Activated T-helper 2 cell treated with anti-CD3 and anti-CD28 coated beads, Interferon-gamma antibody, Interleukin-2, Interleukin-4, amounts not matched to agents 10 μg/mL and 5 μg/mL and 100 μg/mL, durations not matched to agents 14 hours and 24 hours and 36 hours (primary cell): ENCODE data around the gene SMYD3. TPM values are rescaled to one million over a fixed set of nuclear protein-coding genes. Genes with fewer than 3 reads are reported as not detected.

Experiments used
- DNase-seq: peaks from one replicate; pipeline ENCODE4 v3.0.0; 2021; ENCODE audit warnings: low spot score
- H3K27ac Mint-ChIP-seq: one replicate; pipeline ENCODE4 v1.8.0; 2021; ENCODE audit warnings: mixed read lengths
- H3K27me3 Mint-ChIP-seq: one replicate; pipeline ENCODE4 v1.8.0; 2021; ENCODE audit warnings: low read depth, mixed read lengths
- H3K36me3 Mint-ChIP-seq: one replicate; pipeline ENCODE4 v1.8.0; 2021; ENCODE audit warnings: low read depth, mixed read lengths
- H3K4me1 Mint-ChIP-seq: one replicate; pipeline ENCODE4 v1.8.0; 2021; ENCODE audit warnings: low read depth, mixed read lengths
- H3K4me3 Mint-ChIP-seq: one replicate; pipeline ENCODE4 v1.8.0; 2021; ENCODE audit warnings: low read depth, mild to moderate bottlenecking, moderate library complexity, mixed read lengths
- H3K9me3 Mint-ChIP-seq: one replicate; pipeline ENCODE4 v1.8.0; 2021; ENCODE audit warnings: mixed read lengths
- intact Hi-C: fragments of 100-400 bp; cut with micrococcal nuclease; formaldehyde crosslinking; loops from one replicate; pipeline ENCODE4 v1.15.1; 2023
- total RNA-seq: library from RNA; stranded (reverse); gene quantifications from 2 replicates; pipeline ENCODE4 v1.2.3, GENCODE V29; 2022

The SMYD3 gene
- total RNA-seq, 1 donor from 2014 or later: 24.1 TPM

GRCh38 chr1:246165826-246166709 is 341.0 kb downstream of the SMYD3 start:
- Mint-ChIP-seq H3K9me3 (no peaks in the 10 kb centered on the region), H3K4me3 (no peak overlapping the region), H3K36me3 (no peaks in the 10 kb centered on the region), H3K27me3 (no peaks in the 10 kb centered on the region), H3K27ac (no peak overlapping the region), H3K4me1 (peaks cover 5% of the 10 kb centered on the region)
- intact Hi-C loops: no loop called here
- DNase-seq: no peak

- H3K4me1 Mint-ChIP-seq: peaks cover 5% of the 10 kb centered on the region
- H3K4me3 Mint-ChIP-seq: no peak overlapping the region
- H3K27me3 Mint-ChIP-seq: no peaks in the 10 kb centered on the region
- H3K27ac Mint-ChIP-seq: no peak overlapping the region
- H3K9me3 Mint-ChIP-seq: no peaks in the 10 kb centered on the region
- intact Hi-C loops: no loop called here
- H3K36me3 Mint-ChIP-seq: no peaks in the 10 kb centered on the region
- no peak for DNase-seq
These were observed 342.3 kb downstream of the SMYD3 start for GRCh38 chr1:246164764-246165163.

- Mint-ChIP-seq H3K4me1 (peaks cover 5% of the 10 kb centered on the region), H3K27me3 (no peaks in the 10 kb centered on the region), H3K27ac (no peak overlapping the region), H3K9me3 (no peaks in the 10 kb centered on the region), H3K36me3 (no peaks in the 10 kb centered on the region), H3K4me3 (no peak overlapping the region)
- intact Hi-C loops: no loop called here
- DNase-seq: no peak
These were observed 344.5 kb downstream of the SMYD3 start for GRCh38 chr1:246162560-246162959.

GRCh38 chr1:246161626-246162025 is 345.5 kb downstream of the SMYD3 start:
- intact Hi-C loops: no loop called here
- H3K9me3 Mint-ChIP-seq: no peaks in the 10 kb centered on the region
- no peak overlapping the region for H3K4me3 Mint-ChIP-seq
- no peak for DNase-seq
- no peaks in the 10 kb centered on the region for H3K36me3 Mint-ChIP-seq
- peaks cover 5% of the 10 kb centered on the region for H3K4me1 Mint-ChIP-seq
- H3K27me3 Mint-ChIP-seq: no peaks in the 10 kb centered on the region
- H3K27ac Mint-ChIP-seq: no peak overlapping the region

- H3K4me3 Mint-ChIP-seq: no peak overlapping the region
- no peak overlapping the region for H3K27ac Mint-ChIP-seq
- intact Hi-C loops: no loop called here
- H3K27me3 Mint-ChIP-seq: no peaks in the 10 kb centered on the region
- H3K9me3 Mint-ChIP-seq: no peaks in the 10 kb centered on the region
- no peak for DNase-seq
- H3K4me1 Mint-ChIP-seq: peaks cover 5% of the 10 kb centered on the region
- H3K36me3 Mint-ChIP-seq: no peaks in the 10 kb centered on the region
These were observed 346.2 kb downstream of the SMYD3 start for GRCh38 chr1:246160905-246161304.

GRCh38 chr1:246160374-246160773 is 346.7 kb downstream of the SMYD3 start:
- intact Hi-C loops: no loop called here
- Mint-ChIP-seq H3K9me3 (no peaks in the 10 kb centered on the region), H3K4me3 (no peak overlapping the region), H3K4me1 (peaks cover 5% of the 10 kb centered on the region), H3K27ac (no peak overlapping the region), H3K36me3 (no peaks in the 10 kb centered on the region), H3K27me3 (no peaks in the 10 kb centered on the region)
- no peak for DNase-seq

- Mint-ChIP-seq H3K27ac (no peak overlapping the region), H3K9me3 (no peaks in the 10 kb centered on the region), H3K36me3 (no peaks in the 10 kb centered on the region), H3K27me3 (no peaks in the 10 kb centered on the region), H3K4me1 (no peaks in the 10 kb centered on the region), H3K4me3 (no peak overlapping the region)
- DNase-seq: no peak
- intact Hi-C loops: no loop called here
These were observed 347.5 kb downstream of the SMYD3 start for GRCh38 chr1:246159279-246160227.

GRCh38 chr1:246158131-246158530 is 348.9 kb downstream of the SMYD3 start:
- no peak for DNase-seq
- intact Hi-C loops: no loop called here

GRCh38 chr1:246157516-246157915 is 349.6 kb downstream of the SMYD3 start:
- H3K4me1 Mint-ChIP-seq: no peaks in the 10 kb centered on the region
- no peaks in the 10 kb centered on the region for H3K9me3 Mint-ChIP-seq
- DNase-seq: no peak
- no peaks in the 10 kb centered on the region for H3K27me3 Mint-ChIP-seq
- intact Hi-C loops: no loop called here
- H3K4me3 Mint-ChIP-seq: no peak overlapping the region
- H3K36me3 Mint-ChIP-seq: no peaks in the 10 kb centered on the region
- H3K27ac Mint-ChIP-seq: no peak overlapping the region

More at GRCh38 chr1:246158131-246158530, 348.9 kb downstream of the SMYD3 start:
- Mint-ChIP-seq H3K27me3 (no peaks in the 10 kb centered on the region), H3K4me3 (no peak overlapping the region), H3K27ac (no peak overlapping the region), H3K36me3 (no peaks in the 10 kb centered on the region), H3K4me1 (no peaks in the 10 kb centered on the region), H3K9me3 (no peaks in the 10 kb centered on the region)

GRCh38 chr1:246156847-246157246 is 350.2 kb downstream of the SMYD3 start:
- no peaks in the 10 kb centered on the region for H3K36me3 Mint-ChIP-seq
- H3K4me1 Mint-ChIP-seq: no peaks in the 10 kb centered on the region
- H3K4me3 Mint-ChIP-seq: no peak overlapping the region
- H3K27me3 Mint-ChIP-seq: no peaks in the 10 kb centered on the region
- intact Hi-C loops: no loop called here
- no peak for DNase-seq
- no peak overlapping the region for H3K27ac Mint-ChIP-seq
- H3K9me3 Mint-ChIP-seq: no peaks in the 10 kb centered on the region

GRCh38 chr1:246155923-246156322 is 351.2 kb downstream of the SMYD3 start:
- H3K27me3 Mint-ChIP-seq: no peaks in the 10 kb centered on the region
- no peak for DNase-seq
- no peaks in the 10 kb centered on the region for H3K4me1 Mint-ChIP-seq
- no peaks in the 10 kb centered on the region for H3K9me3 Mint-ChIP-seq
- no peaks in the 10 kb centered on the region for H3K36me3 Mint-ChIP-seq
- no peak overlapping the region for H3K27ac Mint-ChIP-seq
- no peak overlapping the region for H3K4me3 Mint-ChIP-seq
- intact Hi-C loops: no loop called here

- no peak for DNase-seq
- H3K4me1 Mint-ChIP-seq: no peaks in the 10 kb centered on the region
- no peak overlapping the region for H3K4me3 Mint-ChIP-seq
- no peaks in the 10 kb centered on the region for H3K27me3 Mint-ChIP-seq
- no peak overlapping the region for H3K27ac Mint-ChIP-seq
- H3K9me3 Mint-ChIP-seq: peaks cover under 1% of the 10 kb centered on the region
- intact Hi-C loops: no loop called here
- H3K36me3 Mint-ChIP-seq: no peaks in the 10 kb centered on the region
These were observed 353.3 kb downstream of the SMYD3 start for GRCh38 chr1:246153796-246154212.

- Mint-ChIP-seq H3K27ac (no peak overlapping the region), H3K4me1 (no peaks in the 10 kb centered on the region), H3K4me3 (no peak overlapping the region), H3K9me3 (peaks cover 7% of the 10 kb centered on the region), H3K36me3 (no peaks in the 10 kb centered on the region), H3K27me3 (no peaks in the 10 kb centered on the region)
- intact Hi-C loops: no loop called here
- no peak for DNase-seq
These were observed 354.1 kb downstream of the SMYD3 start for GRCh38 chr1:246152986-246153431.
